Measurements from ENCODE around the gene SGO2.

Gene SGO2, protein sequence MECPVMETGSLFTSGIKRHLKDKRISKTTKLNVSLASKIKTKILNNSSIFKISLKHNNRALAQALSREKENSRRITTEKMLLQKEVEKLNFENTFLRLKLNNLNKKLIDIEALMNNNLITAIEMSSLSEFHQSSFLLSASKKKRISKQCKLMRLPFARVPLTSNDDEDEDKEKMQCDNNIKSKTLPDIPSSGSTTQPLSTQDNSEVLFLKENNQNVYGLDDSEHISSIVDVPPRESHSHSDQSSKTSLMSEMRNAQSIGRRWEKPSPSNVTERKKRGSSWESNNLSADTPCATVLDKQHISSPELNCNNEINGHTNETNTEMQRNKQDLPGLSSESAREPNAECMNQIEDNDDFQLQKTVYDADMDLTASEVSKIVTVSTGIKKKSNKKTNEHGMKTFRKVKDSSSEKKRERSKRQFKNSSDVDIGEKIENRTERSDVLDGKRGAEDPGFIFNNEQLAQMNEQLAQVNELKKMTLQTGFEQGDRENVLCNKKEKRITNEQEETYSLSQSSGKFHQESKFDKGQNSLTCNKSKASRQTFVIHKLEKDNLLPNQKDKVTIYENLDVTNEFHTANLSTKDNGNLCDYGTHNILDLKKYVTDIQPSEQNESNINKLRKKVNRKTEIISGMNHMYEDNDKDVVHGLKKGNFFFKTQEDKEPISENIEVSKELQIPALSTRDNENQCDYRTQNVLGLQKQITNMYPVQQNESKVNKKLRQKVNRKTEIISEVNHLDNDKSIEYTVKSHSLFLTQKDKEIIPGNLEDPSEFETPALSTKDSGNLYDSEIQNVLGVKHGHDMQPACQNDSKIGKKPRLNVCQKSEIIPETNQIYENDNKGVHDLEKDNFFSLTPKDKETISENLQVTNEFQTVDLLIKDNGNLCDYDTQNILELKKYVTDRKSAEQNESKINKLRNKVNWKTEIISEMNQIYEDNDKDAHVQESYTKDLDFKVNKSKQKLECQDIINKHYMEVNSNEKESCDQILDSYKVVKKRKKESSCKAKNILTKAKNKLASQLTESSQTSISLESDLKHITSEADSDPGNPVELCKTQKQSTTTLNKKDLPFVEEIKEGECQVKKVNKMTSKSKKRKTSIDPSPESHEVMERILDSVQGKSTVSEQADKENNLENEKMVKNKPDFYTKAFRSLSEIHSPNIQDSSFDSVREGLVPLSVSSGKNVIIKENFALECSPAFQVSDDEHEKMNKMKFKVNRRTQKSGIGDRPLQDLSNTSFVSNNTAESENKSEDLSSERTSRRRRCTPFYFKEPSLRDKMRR

DNA sequence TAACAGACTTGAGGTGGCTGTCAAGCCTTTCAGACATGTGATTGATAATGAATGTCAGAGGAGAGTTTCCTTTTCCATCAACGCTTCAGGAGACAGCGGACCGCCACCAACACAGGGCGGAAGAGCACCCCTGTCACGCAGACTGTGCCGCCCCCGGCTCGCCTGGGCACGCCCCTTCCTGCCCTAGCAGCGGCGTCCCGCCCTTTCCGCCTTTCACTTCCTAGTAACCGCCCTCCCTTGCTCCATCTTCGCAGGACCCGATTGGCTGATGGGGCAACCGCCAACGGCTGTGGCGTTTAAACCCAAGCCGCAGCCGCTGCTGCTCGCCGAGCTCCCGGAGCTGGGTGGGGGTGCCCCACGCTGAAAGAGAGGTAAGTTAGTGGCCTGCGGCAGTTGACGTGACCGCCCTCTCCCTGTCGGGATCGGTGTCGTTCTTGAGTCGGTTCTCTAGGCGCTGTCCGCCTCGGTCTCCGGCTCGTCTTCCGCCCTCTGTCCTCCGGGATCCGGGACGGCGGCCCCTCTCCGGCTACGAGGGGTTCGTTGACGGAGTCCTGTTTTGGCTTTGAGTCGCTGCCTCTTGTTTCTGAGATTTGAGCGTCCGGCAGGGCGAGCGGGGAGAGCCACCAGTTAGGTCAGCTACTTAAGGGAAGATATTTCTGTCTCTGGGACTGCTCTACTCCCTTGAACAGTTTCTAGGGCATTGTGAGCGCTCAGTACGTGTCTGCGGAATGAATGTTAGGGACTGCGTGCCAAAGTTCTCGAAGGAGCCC is at the start of gene SGO2:
TSS of gene SGO2 (plus strand) at position 326 of the 770 bp plus-strand sequence. CDS start 6,769 bp downstream, outside the sequence.
- peak; percentile 93 for DNase-seq (ENCODE audit: low spot score)

DNA sequence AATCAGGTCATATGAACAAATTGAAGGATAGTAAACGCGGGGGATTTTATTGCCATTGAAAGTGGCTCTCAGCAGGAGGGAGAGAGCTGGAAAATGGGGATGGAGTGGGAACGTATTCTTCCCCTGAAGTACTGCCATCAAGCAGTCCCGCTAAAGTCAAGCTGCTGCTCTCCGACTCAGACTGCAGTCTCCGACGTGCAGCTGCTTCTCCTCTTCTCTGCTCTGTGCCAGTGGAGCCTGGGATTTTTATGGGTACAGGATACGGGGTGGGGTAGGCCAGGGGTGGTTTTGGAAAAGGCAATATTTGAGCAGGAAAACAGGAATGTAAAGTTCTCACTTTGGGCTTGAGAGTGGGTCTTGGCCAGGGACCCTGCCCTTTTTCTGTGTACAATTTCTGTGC is 49.2 kb upstream of the SGO2 start:
- DNase-seq (ENCODE audit: low spot score) = no peak

DNA sequence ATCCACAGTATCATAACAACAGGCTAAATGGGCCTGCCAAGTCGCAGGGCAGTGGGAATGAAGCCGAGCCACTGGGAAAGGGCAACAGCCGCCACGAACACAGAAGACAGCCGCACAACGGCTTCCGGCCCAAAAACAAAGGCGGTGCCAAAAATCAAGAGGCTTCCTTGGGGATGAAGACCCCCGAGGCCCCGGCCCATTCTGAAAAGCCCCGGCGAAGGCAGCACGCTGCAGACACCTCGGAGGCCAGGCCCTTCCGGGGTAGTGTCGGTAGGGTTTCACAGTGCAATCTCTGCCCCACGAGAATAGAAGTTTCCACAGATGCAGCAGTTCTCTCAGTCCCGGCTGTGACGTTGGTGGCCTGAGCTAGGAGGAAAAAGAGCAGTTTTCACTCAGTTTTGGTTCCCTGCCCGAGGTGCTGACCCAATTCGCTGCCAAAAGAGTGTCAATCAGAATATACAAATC is 48.3 kb upstream of the SGO2 start:
- DNase-seq (ENCODE audit: low spot score) = no peak

DNA sequence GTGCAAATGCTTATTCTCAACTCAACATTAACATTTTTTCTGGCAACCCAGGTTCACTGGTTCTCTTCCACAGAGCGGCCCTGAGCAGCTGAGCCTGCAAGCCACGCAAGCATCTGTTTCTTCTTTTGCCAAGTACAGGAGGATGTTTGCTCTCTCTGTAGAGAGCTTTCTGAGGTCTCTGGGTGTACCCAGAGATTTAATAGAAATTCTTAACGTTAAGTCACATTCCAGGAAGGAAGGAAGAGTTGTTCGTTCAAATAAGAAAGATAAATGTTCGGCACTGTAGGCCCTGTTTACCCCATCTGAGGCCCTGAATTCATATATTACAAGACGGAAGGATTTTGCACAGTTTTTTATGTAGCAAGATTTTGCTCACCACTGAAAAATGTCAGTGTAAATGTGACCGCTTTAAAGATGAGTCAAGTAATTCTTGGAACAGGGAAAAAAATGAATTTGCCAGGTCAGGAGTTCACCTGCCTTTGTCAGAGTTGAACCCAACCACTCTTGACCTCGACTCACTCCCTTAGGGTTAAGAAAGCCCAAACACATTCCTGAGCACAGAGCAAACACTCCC is 46.2 kb upstream of the SGO2 start:
- DNase-seq (ENCODE audit: low spot score) = no peak

DNA sequence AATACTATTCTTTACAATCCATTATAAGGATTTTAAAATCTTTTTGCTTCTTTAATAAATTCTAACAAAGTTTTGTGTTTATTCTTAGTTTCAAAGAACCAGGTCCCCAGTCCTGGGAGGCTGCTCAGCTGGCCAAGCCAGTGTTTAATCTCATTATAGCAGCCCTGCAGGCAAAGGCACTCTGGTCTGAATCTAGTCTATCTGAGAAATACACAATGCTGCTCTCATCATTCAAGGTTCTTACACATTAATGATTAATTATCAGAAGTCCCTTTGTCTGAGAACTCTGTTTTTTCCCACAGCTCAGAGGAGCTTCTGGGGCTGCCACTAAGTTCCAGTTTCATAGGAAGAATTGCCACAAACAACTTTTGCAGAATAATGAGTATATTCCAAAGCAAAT is 43.8 kb upstream of the SGO2 start:
- DNase-seq (ENCODE audit: low spot score) = no peak

DNA sequence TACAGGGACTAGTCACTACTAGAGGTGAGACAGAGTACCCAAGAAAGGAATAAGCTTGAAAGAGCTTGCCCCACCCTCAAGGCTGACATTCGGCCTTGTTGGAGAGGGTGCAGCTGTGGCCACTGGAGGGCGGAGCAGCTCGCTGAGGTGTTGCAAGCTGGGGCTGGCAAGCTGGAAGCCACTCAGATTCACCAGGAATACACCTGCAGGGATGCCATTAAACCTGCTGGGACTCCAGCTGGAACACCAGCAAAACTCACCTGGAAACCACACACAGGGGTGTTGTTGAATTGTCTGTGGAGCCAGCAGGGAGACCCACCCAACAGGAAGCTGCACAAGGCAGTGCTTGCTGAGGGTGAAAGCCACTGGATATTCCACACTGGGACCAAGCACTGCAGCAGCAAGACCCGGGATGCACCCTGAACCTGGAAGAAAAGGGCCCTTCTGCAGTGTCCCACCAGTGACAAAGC is 42.2 kb upstream of the SGO2 start:
- DNase-seq (ENCODE audit: low spot score) = no peak

DNA sequence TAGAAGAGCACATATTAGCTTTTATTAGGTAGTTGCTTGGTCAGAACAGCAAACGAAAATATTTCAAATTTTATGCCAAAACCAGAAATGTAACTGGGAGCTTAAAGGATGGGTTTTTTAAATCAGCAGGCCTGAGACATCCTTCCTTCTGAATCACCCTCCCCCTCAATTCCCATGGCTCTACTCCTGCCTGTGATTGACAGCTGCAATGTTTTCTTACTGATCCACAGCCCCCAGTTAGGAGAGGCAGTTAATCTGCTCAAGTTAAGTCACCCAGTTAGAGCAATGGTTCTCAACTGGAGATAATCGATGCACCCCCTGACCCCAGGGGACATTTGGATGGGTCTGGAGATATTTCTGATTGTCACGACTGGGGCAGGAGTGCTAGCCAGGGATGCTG is 41.1 kb upstream of the SGO2 start:
- no peak for DNase-seq (ENCODE audit: low spot score)

DNA sequence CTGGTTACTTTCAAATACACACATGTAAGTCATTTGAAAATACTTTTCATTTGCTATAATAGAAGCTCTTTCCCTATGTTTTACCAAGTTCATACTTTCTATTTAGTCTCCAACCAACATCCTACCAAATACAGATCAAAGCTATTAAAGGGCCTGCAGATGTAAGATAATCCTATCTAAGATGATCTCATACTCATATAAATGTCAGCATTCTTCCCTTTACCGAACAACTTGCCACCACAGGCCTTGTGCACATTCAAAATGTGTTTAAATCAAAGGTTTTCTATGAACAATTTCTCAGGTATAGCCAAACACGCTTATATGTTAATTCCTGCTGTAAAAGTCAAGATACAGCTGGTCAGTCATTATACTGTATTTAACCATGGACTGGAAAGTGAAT is 39.5 kb upstream of the SGO2 start:
- peak; percentile 17 for DNase-seq (ENCODE audit: low spot score)

DNA sequence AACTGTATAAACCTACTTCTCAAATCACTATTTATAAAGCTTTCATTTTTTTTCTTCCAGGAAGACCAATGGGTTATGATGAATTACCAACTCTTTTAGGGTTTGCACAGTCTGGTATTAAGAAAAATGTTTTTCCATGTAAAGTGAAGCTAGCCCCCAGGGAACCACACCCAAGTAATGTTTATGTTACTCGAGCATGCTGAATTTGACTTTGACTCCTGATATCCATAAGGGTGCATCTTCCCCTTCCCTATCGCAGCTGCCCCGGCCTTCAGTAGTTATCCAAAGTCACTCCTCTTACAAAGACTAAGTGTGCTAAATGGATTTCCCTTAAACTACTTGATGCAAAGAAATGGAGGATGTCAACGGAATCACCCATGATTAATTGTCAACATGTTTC is 37.8 kb upstream of the SGO2 start:
- no peak for DNase-seq (ENCODE audit: low spot score)

DNA sequence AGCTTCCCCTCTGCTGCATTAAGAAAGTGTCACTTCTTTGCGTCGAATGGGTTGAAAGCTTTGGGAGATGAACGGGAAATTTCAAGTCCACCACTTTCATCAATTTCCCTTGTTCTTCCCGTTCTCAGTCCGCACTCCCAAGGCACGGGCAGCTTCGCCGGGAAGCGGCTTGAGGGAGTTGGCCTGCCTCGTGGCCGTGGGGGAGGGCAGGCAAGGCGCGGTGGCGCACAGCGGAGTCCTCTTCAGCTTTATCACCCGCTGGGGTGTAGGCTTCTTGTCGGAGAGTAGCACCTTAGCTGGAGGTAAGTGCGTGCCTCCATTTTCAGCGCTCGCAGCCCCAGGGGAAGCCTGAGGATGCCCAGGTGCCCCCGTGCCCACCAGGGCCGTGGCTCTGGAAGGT is 36.0 kb upstream of the SGO2 start:
- no peak for DNase-seq (ENCODE audit: low spot score)

DNA sequence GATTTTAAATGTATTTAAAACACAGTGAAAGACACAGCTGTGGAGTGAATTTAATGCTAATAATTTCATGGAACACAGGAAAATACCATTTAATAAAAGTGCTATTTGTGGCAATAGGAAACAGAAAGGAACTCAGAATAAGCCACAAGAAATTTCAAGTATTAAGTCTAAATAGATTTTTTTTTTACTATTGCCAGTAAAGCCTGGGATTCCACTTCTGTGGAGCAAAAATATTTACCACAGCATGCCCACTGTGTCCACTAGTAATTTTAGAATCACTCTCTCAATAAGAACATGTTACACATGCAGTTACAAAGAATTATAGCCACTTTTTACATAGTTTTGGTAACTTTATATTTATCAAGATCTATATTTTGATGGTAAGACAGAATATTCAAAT is 33.4 kb upstream of the SGO2 start:
- DNase-seq (ENCODE audit: low spot score) = no peak

DNA sequence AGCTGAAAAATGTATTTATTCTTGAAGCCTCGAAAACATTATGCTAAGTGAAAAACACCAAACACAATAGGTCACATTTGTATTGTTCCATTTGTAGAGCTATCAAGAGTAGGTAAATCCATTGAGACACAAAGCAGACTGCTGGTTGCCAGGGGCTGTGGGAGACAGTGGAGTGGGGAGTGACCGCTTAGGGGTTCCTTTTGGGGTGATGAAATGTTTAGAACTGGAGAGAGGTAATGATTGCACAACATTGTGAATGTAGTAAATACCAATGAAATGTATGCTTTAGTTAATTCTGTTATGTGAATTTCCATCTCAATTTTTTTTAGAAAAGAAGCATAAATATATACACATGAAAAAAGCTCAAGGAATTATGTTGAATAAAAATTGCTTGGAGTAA is 32.0 kb upstream of the SGO2 start:
- no peak for DNase-seq (ENCODE audit: low spot score)

DNA sequence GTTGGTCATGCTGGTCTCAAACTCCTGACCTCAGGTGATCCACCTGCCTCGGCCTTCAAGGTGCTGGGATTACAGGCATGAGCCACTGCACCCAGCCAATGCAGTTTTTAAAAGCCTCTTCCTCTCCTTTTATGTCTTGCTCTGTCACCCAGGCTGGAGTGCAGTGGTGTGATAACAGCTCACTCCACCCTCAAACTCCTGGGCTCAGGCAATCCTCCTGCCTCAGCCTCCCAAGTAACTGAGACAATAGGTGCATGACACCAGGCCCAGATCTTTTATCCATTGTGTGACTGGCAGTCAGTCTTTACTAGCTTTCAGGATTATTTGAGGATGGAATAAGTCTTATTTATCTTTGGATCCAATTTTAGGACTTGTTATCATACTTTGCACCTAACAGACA is 29.3 kb upstream of the SGO2 start:
- no peak for DNase-seq (ENCODE audit: low spot score)

DNA sequence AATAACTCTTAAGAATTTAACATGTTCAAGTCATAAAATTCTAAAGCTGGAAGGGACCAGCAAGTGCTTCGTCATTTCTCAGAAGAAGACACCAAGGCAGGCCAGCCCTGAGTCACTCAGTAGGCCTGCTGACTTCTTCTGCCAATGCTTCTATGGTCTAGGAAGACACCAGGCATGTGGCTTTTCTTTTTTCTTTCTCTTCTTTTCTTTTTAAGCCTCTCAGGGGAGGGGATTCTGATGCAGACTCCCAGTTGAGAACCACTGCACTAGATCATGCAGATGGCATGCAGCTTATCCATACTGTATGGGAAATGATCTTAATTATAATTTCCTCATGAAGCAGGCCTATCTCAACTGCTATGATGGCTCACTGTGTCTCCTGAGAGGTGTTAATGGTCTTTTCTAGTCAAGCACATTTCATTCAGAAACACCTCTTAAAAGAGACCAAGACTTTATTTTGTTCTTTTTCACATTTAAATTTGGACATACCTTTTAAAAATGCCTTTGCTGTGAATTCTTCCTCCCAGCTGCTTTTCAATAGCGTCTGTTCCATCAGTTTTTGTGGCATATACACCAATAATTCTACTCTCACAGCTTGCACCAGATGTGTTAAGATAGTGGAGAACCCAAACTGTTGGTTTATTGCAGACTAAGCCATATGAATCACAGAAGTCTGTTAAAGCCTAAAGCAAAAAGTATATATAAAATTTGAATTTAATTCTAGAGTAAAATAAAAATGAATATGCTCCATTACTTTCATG is 27.4 kb upstream of the SGO2 start:
- no peak for DNase-seq (ENCODE audit: low spot score)

DNA sequence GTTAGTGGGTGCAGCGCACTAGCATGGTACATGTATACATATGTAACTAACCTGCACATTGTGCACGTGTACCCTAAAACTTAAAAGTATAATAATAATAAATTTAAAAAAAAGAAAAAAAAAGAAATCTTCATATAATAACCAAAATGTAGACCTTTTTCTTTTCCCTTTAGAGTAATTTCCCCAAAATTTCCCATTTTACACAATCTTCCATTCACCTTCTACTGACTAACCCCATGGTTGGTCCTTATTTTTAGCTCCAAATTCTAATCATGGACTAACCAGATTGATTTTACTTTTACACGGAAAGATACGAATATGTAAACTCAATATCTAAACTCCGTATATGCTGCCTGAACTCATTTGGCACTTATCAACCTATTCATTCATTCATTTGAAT is 23.8 kb upstream of the SGO2 start:
- no peak for DNase-seq (ENCODE audit: low spot score)

DNA sequence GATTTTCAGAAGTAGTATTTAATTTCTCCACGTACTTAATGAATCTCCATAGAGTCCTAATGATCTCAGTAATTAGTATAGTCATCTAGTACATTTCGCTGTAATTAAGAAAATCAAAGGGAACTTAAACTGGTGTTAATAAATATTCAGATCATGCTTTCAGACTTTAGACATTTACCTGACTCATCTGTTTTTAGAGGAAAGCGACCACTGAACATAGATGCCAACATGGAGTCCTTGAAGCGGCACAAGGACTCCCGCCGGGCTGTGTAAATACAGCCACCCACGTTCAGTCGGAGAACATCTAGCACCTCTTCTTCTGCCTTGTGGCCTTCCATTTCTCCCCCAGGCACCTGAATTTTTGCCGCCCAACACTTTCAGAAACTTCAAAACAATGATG is 19.3 kb upstream of the SGO2 start:
- DNase-seq (ENCODE audit: low spot score) = no peak

DNA sequence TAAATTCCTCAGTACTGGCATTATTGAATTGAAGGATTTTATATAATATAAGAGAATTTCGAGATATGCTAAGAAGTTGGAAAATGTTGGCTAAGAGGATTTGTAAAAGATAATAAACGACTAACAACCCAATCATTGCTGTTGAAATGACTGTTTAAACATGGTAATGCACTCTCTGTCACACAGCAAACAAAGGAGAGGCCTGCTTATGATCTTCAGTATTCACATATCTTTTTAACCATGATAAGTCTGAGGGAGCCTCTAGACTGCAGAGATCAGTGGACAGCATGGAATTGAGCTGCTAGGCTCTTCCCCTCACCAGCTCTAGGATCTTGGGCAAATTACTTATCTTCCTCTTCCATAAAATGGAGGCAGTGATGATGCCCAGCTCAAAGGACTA is 18.8 kb upstream of the SGO2 start:
- DNase-seq (ENCODE audit: low spot score) = no peak

DNA sequence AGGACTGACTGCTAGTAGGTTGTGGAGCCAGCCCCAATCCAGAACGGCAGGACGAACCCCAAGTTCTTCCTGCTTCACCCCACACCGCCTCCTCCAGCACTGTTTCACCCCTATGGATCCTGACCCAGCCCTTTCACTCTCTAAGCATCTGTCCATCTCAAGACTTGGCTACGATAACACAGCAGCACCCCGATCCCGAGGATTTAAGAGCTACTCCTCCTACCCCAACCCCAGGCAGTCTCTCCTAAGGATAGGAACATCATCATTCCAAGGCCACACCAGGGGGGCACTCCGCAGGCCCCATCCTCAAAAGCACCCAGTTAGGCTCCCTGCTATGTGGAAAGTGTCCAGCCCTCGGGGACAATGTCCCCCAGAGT is 16.8 kb upstream of the SGO2 start:
- DNase-seq (ENCODE audit: low spot score) = no peak

DNA sequence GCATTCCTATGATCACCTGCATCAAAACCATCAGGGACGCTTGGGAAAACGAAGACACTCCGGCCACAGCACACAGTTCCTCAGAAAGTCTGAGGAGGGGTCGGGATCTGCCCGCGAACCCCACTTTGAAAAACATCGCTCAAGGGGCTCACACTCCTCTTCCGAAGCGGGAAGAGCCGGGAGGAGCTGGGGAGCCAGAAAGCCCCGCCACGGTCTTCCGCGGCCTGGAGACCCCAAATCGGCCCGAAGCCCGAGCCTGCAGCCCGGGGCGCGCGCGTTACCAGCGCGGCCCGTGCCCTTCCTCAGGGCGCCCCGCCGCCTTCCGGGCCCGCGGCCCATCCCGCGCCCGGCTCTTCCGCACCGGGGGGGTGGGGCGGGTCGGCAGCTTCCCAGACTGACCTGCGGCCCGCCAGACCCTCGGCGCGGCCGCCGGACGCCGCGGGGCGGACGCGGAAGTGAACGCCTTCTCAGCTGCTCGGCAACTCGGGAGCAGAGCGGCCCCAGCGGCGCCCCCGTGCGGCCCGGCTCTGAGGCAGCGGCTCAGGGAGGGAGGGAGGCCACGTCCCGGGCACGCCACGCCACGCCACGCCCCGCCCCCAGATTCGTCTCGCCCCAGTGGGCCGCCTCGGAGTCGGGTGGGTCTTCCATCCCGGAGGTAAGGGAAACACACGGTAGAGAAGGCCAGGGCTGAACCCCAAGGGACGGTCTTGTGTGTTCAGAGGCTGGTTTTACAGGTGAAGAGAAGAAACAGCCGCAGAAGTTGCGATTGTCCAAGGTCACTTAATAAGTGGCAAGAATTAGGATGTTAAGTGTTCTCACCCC is 16.2 kb upstream of the SGO2 start, which contains the start of gene KCTD18:
TSS of gene KCTD18 (minus strand) at position 457 of the 822 bp plus-strand sequence. CDS start 3,052 bp downstream, outside the sequence.
- DNase-seq (ENCODE audit: low spot score) = peak; percentile 85

Measured in COLO829 (cell line).